ENCODE data around the gene MAGI1. TPM values are rescaled to one million over a fixed set of nuclear protein-coding genes. Genes with fewer than 3 reads are reported as not detected.
"Not testable (repeated sequence)": the region's sequence is repeated elsewhere in the genome, so short reads cannot be mapped to it uniquely, and the experiment has no call there.

The MAGI1 gene
- total RNA-seq, 1 donor from 2014 or later, result 5.0 TPM

DNA sequence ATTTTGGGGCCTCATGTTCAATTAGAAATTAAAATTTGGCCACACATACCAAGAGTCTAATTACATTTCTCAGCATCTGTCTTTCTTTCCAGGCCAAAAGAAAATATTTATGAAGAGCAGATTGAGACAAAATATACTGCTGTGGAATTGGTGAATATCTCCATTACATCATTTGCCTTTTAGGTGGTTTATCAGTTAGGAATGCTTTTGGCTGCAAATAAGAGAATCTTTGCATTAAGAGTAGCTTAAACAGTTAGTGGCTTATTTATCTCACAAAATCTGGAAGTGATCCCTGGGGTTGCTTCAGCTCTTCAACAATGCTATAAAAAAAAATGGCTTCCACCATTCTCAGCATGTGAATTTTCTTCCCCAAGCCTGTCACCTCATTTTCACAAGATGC is 308.7 kb downstream of the MAGI1 start:
- DNase-seq (ENCODE audit: low read depth) (no peak), FAIRE-seq (no peak)
- Histone ChIP-seq H3K36me3 (ENCODE audit: control insufficient read depth, insufficient read depth, low read length) (no peaks in the 10 kb centered on the region), H3K27me3 (ENCODE audit: control insufficient read depth, insufficient read depth, low read length) (no peaks in the 10 kb centered on the region), H3K4me3 (ENCODE audit: low read depth, low read length) (no peak overlapping the region)
- no peak for TF ChIP-seq CTCF (IDR thresholded peaks at IDR 0.05; ENCODE audit: insufficient read depth, low read length, severe bottlenecking)

DNA sequence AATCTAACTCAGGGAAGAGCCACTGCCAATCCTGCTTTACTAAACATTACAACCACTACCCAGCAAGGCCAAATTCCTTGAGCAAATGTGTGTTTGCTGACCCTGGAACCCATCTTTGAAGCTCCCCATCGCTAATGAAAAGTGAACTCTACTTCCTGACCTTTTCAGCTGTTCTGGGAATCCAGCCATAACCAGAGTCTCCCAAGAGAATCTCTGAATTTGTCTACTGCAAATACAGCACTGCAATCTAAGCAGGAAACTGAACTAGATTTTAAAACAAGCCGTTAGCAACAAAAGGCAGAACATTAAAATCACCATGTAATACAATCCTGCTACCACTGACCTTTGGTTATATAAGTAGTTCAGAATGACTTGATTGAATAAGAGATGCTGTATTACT is 309.2 kb downstream of the MAGI1 start:
- no peak for DNase-seq (ENCODE audit: low read depth)
- no peak for FAIRE-seq
- H3K27me3 ChIP-seq (ENCODE audit: control insufficient read depth, insufficient read depth, low read length), result no peaks in the 10 kb centered on the region
- H3K36me3 ChIP-seq (ENCODE audit: control insufficient read depth, insufficient read depth, low read length), result no peaks in the 10 kb centered on the region
- no peak for TF ChIP-seq CTCF (IDR thresholded peaks at IDR 0.05; ENCODE audit: insufficient read depth, low read length, severe bottlenecking)
- no peak overlapping the region for H3K4me3 ChIP-seq (ENCODE audit: low read depth, low read length)

- no peak for DNase-seq (ENCODE audit: low read depth)
- no peak for FAIRE-seq
- H3K36me3 ChIP-seq (ENCODE audit: control insufficient read depth, insufficient read depth, low read length), result no peaks in the 10 kb centered on the region
- no peak overlapping the region for H3K4me3 ChIP-seq (ENCODE audit: low read depth, low read length)
- TF ChIP-seq CTCF (IDR thresholded peaks at IDR 0.05; ENCODE audit: insufficient read depth, low read length, severe bottlenecking), result no peak
- H3K27me3 ChIP-seq (ENCODE audit: control insufficient read depth, insufficient read depth, low read length), result no peaks in the 10 kb centered on the region
Measured at GRCh38 chr3:65728138-65728537, 310.6 kb downstream of the MAGI1 start.

DNA sequence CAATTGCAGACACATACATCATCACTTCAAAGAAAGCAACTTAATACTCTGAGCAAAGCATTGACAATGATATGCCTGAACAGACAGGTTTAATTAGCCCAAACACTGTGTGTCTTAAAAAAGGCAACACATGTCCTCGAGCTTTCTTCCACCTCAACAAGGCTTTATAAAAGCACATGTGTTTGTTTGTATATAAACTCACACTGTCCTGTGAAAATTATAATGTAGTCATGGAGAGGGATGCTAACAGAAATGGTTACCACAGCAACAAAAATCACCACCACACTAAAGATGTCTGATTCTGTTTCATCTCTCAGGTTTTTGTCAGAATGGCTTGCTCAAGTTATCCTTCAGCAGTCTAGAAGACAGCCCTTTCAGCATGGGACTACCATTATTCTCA is 314.7 kb downstream of the MAGI1 start:
- no peak overlapping the region for H3K4me3 ChIP-seq (ENCODE audit: low read depth, low read length)
- FAIRE-seq (no peak), DNase-seq (ENCODE audit: low read depth) (no peak)
- no peaks in the 10 kb centered on the region for H3K27me3 ChIP-seq (ENCODE audit: control insufficient read depth, insufficient read depth, low read length)
- no peaks in the 10 kb centered on the region for H3K36me3 ChIP-seq (ENCODE audit: control insufficient read depth, insufficient read depth, low read length)
- TF ChIP-seq CTCF (IDR thresholded peaks at IDR 0.05; ENCODE audit: insufficient read depth, low read length, severe bottlenecking), result no peak

GRCh38 chr3:65723011-65723410 is 315.7 kb downstream of the MAGI1 start:
- no peak for TF ChIP-seq CTCF (IDR thresholded peaks at IDR 0.05; ENCODE audit: insufficient read depth, low read length, severe bottlenecking)
- FAIRE-seq (no peak), DNase-seq (ENCODE audit: low read depth) (no peak)
- H3K4me3 ChIP-seq (ENCODE audit: low read depth, low read length), result no peak overlapping the region
- no peaks in the 10 kb centered on the region for H3K36me3 ChIP-seq (ENCODE audit: control insufficient read depth, insufficient read depth, low read length)
- no peaks in the 10 kb centered on the region for H3K27me3 ChIP-seq (ENCODE audit: control insufficient read depth, insufficient read depth, low read length)

- TF ChIP-seq CTCF (IDR thresholded peaks at IDR 0.05; ENCODE audit: insufficient read depth, low read length, severe bottlenecking), result no peak
- no peak for FAIRE-seq
Measured at GRCh38 chr3:65720989-65721737, 317.6 kb downstream of the MAGI1 start.

DNA sequence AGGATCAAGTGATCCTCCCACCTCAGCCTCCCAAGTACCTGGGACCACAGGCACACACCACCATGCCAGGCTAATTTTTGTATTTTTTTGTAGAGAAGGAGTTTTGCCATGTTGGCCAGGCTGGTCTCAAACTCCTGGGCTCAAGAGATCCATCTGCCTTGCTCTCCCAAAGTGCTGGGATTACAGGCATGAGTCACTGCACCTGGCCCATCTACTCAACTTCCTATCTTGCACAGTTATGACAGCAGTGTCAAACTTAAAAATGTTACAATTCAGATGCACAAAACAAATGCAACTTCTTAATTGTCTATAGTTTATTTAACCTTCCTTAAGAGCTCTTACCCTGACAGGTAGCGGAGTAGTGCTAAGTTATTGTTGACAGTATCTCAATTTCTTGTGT is 319.1 kb downstream of the MAGI1 start:
- DNase-seq (ENCODE audit: low read depth), result peak; percentile 17
- not testable (repeated sequence) for H3K27me3 ChIP-seq (ENCODE audit: control insufficient read depth, insufficient read depth, low read length); FAIRE-seq; H3K4me3 ChIP-seq (ENCODE audit: low read depth, low read length); H3K36me3 ChIP-seq (ENCODE audit: control insufficient read depth, insufficient read depth, low read length)

More at GRCh38 chr3:65720989-65721737, 317.6 kb downstream of the MAGI1 start:
- H3K4me3 ChIP-seq (ENCODE audit: low read depth, low read length), result no peak overlapping the region
- no peaks in the 10 kb centered on the region for H3K27me3 ChIP-seq (ENCODE audit: control insufficient read depth, insufficient read depth, low read length)
- no peaks in the 10 kb centered on the region for H3K36me3 ChIP-seq (ENCODE audit: control insufficient read depth, insufficient read depth, low read length)
- DNase-seq (ENCODE audit: low read depth), result no peak

Data from bronchial epithelial cell (primary cell).